ENCODE measurements around the gene CTAG2.
"Not testable (repeated sequence)": the region's sequence is repeated elsewhere in the genome, so short reads cannot be mapped to it uniquely, and the experiment has no call there.

Gene CTAG2

DNA sequence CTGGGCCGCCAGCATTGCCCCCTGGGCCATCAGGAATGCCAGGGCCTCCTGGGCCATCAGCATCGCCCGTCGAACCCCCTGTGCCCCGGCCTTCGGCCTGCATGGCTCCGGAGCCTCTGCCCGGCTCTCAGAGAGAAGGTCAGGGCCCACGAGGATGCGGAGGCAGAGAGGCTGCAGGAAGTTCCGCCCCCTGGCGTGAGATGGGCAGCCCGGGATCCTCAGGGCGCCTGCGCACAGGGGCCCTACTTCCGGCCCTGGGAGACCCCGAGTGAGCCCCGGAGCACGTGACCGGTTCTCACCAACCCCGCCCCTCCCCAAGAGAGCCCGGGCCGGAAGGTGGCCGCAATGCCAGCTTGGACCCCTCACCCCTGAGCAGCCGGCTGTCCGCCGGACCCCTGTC is at the start of gene CTAG2:
Gene CTAG2, minus strand, starts transcription at position 167 of the 400 bp plus-strand sequence. Its CDS starts 64 bp downstream, at position 103.
- DNase-seq (ENCODE audit: low spot score): not testable (repeated sequence)

DNA sequence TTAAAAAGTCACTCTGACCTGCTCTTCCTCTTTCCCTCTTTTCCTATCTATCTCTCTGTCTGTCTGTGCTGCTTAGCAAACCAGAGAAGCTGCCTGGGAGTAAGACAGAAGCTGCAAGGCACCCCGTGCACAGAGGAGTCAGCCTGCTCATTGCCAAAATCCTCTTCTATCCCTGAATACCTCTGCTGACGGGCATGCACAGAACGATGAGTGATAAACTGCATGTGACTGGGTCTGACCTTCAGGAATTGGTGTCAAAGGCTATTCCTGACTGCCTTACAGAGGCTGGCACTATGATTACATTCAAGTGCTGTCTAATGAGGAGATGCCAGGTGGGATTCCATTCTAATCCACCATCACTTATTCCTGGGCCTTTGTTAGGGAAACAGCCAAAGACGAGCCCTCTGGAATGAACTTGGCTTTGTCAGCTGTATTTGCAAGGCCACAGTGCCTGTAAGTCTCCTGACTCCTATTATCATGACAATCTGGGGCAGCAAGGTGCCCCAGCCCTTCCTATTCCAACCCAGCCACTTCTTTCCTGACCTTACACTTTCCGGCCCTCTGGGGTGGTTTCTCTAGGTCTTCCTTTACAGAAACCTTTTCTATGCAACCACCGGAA is 45.4 kb upstream of the CTAG2 start:
- no peak for DNase-seq (ENCODE audit: low spot score)

- DNase-seq (ENCODE audit: low spot score): no peak
These were observed 43.3 kb upstream of the CTAG2 start for GRCh38 chrX:154696676-154697045.

DNA sequence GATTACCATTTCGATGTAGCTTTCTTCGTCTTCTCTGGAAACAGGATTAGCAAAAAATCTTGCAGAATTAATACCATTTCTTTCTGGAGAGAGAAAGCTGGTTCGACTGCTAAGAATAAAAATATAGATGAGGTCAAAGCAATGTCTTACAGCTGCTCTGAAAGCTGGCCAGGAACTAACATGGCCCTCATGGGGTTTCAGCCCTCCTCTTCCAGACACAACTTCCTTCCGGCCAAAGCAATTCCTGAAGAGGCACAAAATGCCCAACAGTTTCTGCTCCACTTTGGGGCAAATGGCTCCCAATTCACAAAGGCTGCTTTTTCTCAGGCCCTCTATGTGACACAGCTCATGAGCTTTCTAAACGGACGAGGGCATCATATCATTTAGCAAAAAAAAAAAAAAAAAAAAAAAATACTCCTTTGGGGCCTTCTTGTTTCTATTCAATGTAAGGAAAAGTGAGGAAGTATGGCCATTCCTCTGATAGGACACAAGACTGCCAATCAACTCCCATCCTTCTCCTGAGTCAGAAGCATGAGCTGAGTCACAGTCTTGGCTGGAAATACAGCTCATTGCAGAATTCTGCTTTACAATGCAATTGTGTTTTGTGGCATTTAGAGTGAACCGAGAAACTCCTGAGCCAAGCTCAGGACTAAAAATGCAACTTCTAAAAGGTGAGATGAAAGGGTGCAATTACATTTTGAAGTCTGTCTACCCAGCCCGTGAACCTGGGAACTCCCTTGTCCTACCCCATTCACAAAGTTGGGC is 42.7 kb upstream of the CTAG2 start:
- DNase-seq (ENCODE audit: low spot score): peak; percentile 51

- no peak for DNase-seq (ENCODE audit: low spot score)
These were observed 40.0 kb upstream of the CTAG2 start for GRCh38 chrX:154693394-154693793.

- not testable (repeated sequence) for DNase-seq (ENCODE audit: low spot score)
These were observed 37.1 kb upstream of the CTAG2 start for GRCh38 chrX:154690438-154690837.

- DNase-seq (ENCODE audit: low spot score): not testable (repeated sequence)
These were observed 18.7 kb upstream of the CTAG2 start for GRCh38 chrX:154672084-154672483.

DNA sequence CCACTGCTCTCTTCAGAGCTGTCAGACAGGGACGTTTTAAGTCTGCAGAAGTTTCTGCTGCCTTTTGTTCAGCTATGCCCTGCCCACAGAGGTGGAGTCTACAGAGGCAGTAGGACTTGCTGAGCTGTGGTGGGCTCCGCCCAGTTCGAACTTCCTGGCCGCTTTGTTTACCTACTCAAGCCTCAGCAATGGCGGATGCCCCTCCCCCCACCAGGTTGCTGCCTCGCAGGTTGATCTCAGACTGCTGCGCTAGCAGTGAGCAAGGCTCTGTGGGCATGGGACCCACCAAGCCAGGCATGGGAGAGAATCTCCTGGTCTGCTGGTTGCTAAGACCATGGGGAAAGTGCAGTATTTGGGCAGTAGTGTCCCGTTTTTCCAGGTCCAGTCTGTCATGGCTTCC is 17.5 kb upstream of the CTAG2 start:
- DNase-seq (ENCODE audit: low spot score): not testable (repeated sequence)

- DNase-seq (ENCODE audit: low spot score): no peak
These were observed 8.5 kb upstream of the CTAG2 start for GRCh38 chrX:154661899-154662298.

DNA sequence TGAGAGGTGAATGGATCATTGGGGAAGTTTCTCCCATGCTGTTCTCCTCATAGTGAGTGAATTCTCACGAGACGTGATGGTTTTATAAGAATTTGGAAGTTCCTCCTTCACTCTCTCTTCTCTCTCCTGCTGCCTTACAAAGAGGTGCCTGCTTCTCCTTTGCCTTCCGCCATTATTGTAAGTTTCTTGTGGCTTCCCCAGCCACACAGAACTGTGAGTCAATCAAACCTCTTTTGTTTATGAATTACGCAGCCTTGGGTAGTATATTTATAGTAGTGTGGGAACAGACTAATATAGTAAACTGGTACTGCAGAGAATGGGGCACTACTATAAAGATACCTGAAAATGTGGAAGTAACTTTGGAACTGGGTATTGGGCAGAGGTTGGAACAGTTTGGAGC is 7.8 kb upstream of the CTAG2 start:
- DNase-seq (ENCODE audit: low spot score): no peak

- no peak for DNase-seq (ENCODE audit: low spot score)
These were observed 7.2 kb upstream of the CTAG2 start for GRCh38 chrX:154660541-154660940.

DNA sequence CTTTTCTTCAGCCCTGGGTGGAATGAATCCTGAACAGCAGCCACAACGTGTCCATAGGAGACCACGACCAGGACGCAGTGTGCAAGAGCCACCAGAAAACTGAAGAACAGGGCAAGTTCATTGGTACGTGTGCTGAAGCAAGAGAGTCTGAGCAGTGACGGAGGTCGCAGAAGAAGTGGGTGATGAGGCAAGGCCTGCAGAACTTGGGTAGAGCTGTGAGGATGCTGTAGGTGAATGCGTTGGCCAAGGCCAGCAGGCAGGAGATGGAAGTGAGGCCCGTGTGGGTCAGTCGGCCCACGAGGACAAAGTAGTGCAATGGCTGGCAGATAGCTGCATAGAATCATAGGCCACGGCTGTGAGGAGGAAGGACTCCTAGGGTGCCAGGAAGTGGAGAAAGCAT is 5.6 kb upstream of the CTAG2 start:
- DNase-seq (ENCODE audit: low spot score): no peak

GRCh38 chrX:154658187-154658586 is 4.8 kb upstream of the CTAG2 start:
- DNase-seq (ENCODE audit: low spot score): no peak

- no peak for DNase-seq (ENCODE audit: low spot score)
These were observed 3.9 kb upstream of the CTAG2 start for GRCh38 chrX:154657226-154657805.

GRCh38 chrX:154655786-154656185 is 2.4 kb upstream of the CTAG2 start:
- DNase-seq (ENCODE audit: low spot score): no peak

- no peak for DNase-seq (ENCODE audit: low spot score)
These were observed 2.0 kb upstream of the CTAG2 start for GRCh38 chrX:154655346-154655745.

GRCh38 chrX:154654925-154655324 is 1.5 kb upstream of the CTAG2 start:
- DNase-seq (ENCODE audit: low spot score): no peak

- DNase-seq (ENCODE audit: low spot score): no peak
These were observed 993 bp upstream of the CTAG2 start for GRCh38 chrX:154654372-154654771.

GRCh38 chrX:154653048-154653401 is 354 bp downstream of the CTAG2 start:
- no peak for DNase-seq (ENCODE audit: low spot score)

- no peak for DNase-seq (ENCODE audit: low spot score)
These were observed 900 bp downstream of the CTAG2 start for GRCh38 chrX:154652311-154653047.

DNA sequence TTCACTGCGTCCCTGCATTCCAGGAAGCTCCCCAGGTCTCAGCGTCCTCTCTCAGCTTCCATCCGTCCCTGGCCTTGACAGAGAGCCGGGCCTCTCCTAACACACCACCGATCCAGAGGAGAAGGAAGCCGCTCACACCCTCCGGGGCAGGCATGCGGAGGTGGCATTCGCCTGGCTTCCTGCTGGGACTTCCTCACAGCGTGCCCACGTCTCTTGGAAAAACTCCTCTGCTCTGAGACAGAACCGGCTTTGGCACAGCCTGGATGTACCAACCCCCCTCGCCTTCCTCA is 3.2 kb downstream of the CTAG2 start:
- DNase-seq (ENCODE audit: low spot score): no peak

GRCh38 chrX:154649503-154650220 is 3.7 kb downstream of the CTAG2 start:
- no peak for DNase-seq (ENCODE audit: low spot score)

All from AG08396 (cell line).